Measurements from ENCODE around the gene HPS1. TPM values are rescaled to one million over a fixed set of nuclear protein-coding genes. Genes with fewer than 3 reads are reported as not detected.

Gene HPS1
- total and polyA plus RNA-seq, 10 of the 15 experiments (the other 5 are each of a cell fraction or from before 2014, with no cell fraction given) = 27.1 to 138 (median 54.8) TPM

GRCh38 chr10:98399784-98400183 lies 47.0 kb downstream of the HPS1 start:
- RAD21 ChIA-PET (ENCODE audit: unreplicated experiment) = no interaction called here
- no peaks in the 10 kb centered on the region for H3K9me3 ChIP-seq (replicated peaks; ENCODE audit: control insufficient read depth, insufficient read depth, low read length)
- in situ Hi-C loops (cut with MboI) = no loop called here
- no peak overlapping the region for H3K9ac ChIP-seq (ENCODE audit: control insufficient read depth, insufficient read depth, low read length)
- intact Hi-C loops (cut with micrococcal nuclease; ENCODE audit: unreplicated experiment) = no loop called here
- H3K27ac ChIP-seq (ENCODE audit: control insufficient read depth, insufficient read depth) = no peak overlapping the region
- no peaks in the 10 kb centered on the region for H4K20me1 ChIP-seq (ENCODE audit: control insufficient read depth, insufficient read depth)
- BruUV-seq (replicated peaks) = no TSS peak
- no peaks in the 10 kb centered on the region for H3K36me3 ChIP-seq (ENCODE audit: control insufficient read depth in 2 of 2, insufficient read depth in 2 of 2, low read length in 1 of 2)
- CTCF ChIA-PET = no interaction called here
- FAIRE-seq = no peak
- no peak overlapping the region for H3K4me2 ChIP-seq (ENCODE audit: control insufficient read depth, insufficient read depth)
- SMC1A ChIA-PET (ENCODE audit: uncharacterized antibody, unreplicated experiment) = no interaction called here
- peaks cover 14% of the 10 kb centered on the region for H3K4me1 ChIP-seq (ENCODE audit: control insufficient read depth, insufficient read depth, low read length)
- POLR2A ChIA-PET = no interaction called here
- no peak for ATAC-seq
- H3K79me2 ChIP-seq (ENCODE audit: control insufficient read depth, insufficient read depth, low read length) = no peaks in the 10 kb centered on the region
- no peak for DNase-seq (ENCODE audit: low read depth, low spot score)
- no peak overlapping the region for H2AFZ ChIP-seq (ENCODE audit: control insufficient read depth, low read depth, low read length)
- H3K4me3 ChIP-seq = no peak overlapping the region
- 65% methylated on average over 9 of the region's 9 CpGs for WGBS (ENCODE audit: insufficient coverage, insufficient replicate concordance, low lambda C conversion rate, missing lambda C conversion rate)
- H3K27me3 ChIP-seq (replicated peaks in 1 of 2; ENCODE audit: control insufficient read depth in 2 of 2, insufficient read depth in 2 of 2, low read length in 1 of 2) = no peaks in the 10 kb centered on the region
- no peak for TF ChIP-seq IKZF2 (IDR thresholded peaks at IDR 0.05)
- TF ChIP-seq, protein P1, sequence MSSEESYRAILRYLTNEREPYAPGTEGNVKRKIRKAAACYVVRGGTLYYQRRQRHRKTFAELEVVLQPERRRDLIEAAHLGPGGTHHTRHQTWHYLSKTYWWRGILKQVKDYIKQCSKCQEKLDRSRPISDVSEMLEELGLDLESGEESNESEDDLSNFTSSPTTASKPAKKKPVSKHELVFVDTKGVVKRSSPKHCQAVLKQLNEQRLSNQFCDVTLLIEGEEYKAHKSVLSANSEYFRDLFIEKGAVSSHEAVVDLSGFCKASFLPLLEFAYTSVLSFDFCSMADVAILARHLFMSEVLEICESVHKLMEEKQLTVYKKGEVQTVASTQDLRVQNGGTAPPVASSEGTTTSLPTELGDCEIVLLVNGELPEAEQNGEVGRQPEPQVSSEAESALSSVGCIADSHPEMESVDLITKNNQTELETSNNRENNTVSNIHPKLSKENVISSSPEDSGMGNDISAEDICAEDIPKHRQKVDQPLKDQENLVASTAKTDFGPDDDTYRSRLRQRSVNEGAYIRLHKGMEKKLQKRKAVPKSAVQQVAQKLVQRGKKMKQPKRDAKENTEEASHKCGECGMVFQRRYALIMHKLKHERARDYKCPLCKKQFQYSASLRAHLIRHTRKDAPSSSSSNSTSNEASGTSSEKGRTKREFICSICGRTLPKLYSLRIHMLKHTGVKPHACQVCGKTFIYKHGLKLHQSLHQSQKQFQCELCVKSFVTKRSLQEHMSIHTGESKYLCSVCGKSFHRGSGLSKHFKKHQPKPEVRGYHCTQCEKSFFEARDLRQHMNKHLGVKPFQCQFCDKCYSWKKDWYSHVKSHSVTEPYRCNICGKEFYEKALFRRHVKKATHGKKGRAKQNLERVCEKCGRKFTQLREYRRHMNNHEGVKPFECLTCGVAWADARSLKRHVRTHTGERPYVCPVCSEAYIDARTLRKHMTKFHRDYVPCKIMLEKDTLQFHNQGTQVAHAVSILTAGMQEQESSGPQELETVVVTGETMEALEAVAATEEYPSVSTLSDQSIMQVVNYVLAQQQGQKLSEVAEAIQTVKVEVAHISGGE (CRISPR knock-in tag; IDR thresholded peaks at IDR 0.05) = no peak
- no peak for TF ChIP-seq ASH2L (IDR thresholded peaks at IDR 0.05; ENCODE audit: borderline replicate concordance, low read depth)
- TF ChIP-seq ZSCAN29 (IDR thresholded peaks at IDR 0.05) = no peak
- TF ChIP-seq, protein P2, sequence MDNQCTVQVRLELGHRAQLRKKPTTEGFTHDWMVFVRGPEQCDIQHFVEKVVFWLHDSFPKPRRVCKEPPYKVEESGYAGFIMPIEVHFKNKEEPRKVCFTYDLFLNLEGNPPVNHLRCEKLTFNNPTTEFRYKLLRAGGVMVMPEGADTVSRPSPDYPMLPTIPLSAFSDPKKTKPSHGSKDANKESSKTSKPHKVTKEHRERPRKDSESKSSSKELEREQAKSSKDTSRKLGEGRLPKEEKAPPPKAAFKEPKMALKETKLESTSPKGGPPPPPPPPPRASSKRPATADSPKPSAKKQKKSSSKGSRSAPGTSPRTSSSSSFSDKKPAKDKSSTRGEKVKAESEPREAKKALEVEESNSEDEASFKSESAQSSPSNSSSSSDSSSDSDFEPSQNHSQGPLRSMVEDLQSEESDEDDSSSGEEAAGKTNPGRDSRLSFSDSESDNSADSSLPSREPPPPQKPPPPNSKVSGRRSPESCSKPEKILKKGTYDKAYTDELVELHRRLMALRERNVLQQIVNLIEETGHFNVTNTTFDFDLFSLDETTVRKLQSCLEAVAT (IDR thresholded peaks at IDR 0.05) = no peak
- TF ChIP-seq REST (IDR thresholded peaks at IDR 0.05; ENCODE audit: low read depth, low read length) = no peak
- TF ChIP-seq NRF1 (conservative IDR thresholded peaks at IDR 0.05; ENCODE audit: low read depth, low read length) = no peak
- no peak for TF ChIP-seq TCF12 (IDR thresholded peaks at IDR 0.05; ENCODE audit: low read depth, low read length)
- TF ChIP-seq MTA2 (IDR thresholded peaks at IDR 0.05; ENCODE audit: low read depth) = no peak
- TF ChIP-seq, protein P3, sequence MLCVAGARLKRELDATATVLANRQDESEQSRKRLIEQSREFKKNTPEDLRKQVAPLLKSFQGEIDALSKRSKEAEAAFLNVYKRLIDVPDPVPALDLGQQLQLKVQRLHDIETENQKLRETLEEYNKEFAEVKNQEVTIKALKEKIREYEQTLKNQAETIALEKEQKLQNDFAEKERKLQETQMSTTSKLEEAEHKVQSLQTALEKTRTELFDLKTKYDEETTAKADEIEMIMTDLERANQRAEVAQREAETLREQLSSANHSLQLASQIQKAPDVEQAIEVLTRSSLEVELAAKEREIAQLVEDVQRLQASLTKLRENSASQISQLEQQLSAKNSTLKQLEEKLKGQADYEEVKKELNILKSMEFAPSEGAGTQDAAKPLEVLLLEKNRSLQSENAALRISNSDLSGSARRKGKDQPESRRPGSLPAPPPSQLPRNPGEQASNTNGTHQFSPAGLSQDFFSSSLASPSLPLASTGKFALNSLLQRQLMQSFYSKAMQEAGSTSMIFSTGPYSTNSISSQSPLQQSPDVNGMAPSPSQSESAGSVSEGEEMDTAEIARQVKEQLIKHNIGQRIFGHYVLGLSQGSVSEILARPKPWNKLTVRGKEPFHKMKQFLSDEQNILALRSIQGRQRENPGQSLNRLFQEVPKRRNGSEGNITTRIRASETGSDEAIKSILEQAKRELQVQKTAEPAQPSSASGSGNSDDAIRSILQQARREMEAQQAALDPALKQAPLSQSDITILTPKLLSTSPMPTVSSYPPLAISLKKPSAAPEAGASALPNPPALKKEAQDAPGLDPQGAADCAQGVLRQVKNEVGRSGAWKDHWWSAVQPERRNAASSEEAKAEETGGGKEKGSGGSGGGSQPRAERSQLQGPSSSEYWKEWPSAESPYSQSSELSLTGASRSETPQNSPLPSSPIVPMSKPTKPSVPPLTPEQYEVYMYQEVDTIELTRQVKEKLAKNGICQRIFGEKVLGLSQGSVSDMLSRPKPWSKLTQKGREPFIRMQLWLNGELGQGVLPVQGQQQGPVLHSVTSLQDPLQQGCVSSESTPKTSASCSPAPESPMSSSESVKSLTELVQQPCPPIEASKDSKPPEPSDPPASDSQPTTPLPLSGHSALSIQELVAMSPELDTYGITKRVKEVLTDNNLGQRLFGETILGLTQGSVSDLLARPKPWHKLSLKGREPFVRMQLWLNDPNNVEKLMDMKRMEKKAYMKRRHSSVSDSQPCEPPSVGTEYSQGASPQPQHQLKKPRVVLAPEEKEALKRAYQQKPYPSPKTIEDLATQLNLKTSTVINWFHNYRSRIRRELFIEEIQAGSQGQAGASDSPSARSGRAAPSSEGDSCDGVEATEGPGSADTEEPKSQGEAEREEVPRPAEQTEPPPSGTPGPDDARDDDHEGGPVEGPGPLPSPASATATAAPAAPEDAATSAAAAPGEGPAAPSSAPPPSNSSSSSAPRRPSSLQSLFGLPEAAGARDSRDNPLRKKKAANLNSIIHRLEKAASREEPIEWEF (IDR thresholded peaks at IDR 0.05; ENCODE audit: insufficient replicate concordance, low read depth, low read length) = no peak
- no peak for TF ChIP-seq ZZZ3 (IDR thresholded peaks at IDR 0.05; ENCODE audit: control insufficient read depth, insufficient read length, low read depth)
